ENCODE data around the gene CNMD. TPM values are rescaled to one million over a fixed set of nuclear protein-coding genes. Genes with fewer than 3 reads are reported as not detected.
"Not testable (repeated sequence)": the region's sequence is repeated elsewhere in the genome, so short reads cannot be mapped to it uniquely, and the experiment has no call there.

Gene CNMD
- total and polyA plus RNA-seq, 4 donors = not detected

DNA sequence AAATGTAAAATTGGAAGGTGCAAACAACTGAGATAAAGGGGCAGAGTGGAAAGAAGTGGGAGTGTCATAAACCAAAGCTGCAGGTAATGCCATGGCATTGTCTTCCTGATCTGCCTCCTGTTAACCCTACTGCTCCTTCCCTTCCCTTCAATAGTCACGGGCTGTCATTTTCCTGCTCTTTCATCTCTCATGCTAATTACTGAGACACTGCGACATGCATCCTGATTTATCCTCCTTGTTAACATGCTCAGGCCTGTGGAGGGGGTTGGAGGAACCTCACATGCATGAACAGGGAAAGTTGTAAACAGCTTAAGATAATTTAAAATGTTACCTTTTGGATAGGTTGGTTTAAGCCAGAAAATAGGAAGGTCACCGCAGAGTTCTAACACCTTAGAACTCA, 27.2 kb downstream of the CNMD start:
- 65 to 70% methylated on average over 3 of the region's 3 CpGs for WGBS, 2 donors
- Histone ChIP-seq H3K36me3 (ENCODE audit: control insufficient read depth in 1 of 2, insufficient read depth in 2 of 2, low read length in 1 of 2) (no peaks in the 10 kb centered on the region), H3K9me3 (ENCODE audit: control insufficient read depth, low read length) (no peaks in the 10 kb centered on the region), H3K27me3 (ENCODE audit: control insufficient read depth in 1 of 2, insufficient read depth in 2 of 2, low read length in 1 of 2) (no peaks in the 10 kb centered on the region), H3K27ac (ENCODE audit: low read depth in 1 of 2, low read length in 2 of 2) (no peak overlapping the region), H3K4me1 (ENCODE audit: control insufficient read depth in 1 of 2, insufficient read depth in 2 of 2, low read length in 2 of 2) (no peaks in the 10 kb centered on the region), H3K4me3 (ENCODE audit: low read length in 2 of 2) (no peak overlapping the region)
- no peak for DNase-seq
- intact Hi-C loops (cut with DNase I) = no loop called here
- ATAC-seq (ENCODE audit: low FRiP score) = no peak

DNA sequence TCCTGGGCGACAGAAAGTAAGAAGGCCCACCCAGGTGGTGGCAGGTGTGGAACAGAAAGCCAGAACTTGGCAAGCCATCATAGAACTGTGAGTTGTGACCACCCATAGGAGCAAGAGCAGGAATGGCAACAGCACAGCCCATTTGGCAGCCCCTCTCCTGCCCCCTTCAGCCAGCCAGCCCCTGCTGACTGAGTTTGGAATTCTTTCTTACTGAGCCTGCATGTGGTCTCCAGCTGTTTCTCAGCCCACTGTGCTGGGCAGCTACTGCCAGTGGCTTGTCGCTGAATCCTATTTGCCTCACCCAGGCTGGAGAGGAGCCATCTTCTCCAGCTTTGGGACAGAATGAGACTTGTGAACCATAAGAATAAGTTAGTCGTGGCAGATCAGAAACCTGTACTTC, 28.3 kb downstream of the CNMD start:
- no peaks in the 10 kb centered on the region for H3K36me3 ChIP-seq (ENCODE audit: control insufficient read depth in 1 of 2, insufficient read depth in 2 of 2, low read length in 1 of 2)
- ATAC-seq (ENCODE audit: low FRiP score) = no peak
- WGBS, 2 donors = 52 to 61% methylated on average over 3 of the region's 3 CpGs
- H3K9me3 ChIP-seq (ENCODE audit: control insufficient read depth, low read length) = no peaks in the 10 kb centered on the region
- no peaks in the 10 kb centered on the region for H3K4me1 ChIP-seq (ENCODE audit: control insufficient read depth in 1 of 2, insufficient read depth in 2 of 2, low read length in 2 of 2)
- intact Hi-C loops (cut with DNase I) = no loop called here
- no peak overlapping the region for H3K4me3 ChIP-seq (ENCODE audit: low read length in 2 of 2)
- no peaks in the 10 kb centered on the region for H3K27me3 ChIP-seq (ENCODE audit: control insufficient read depth in 1 of 2, insufficient read depth in 2 of 2, low read length in 1 of 2)
- no peak for DNase-seq
- H3K27ac ChIP-seq (ENCODE audit: low read depth in 1 of 2, low read length in 2 of 2) = no peak overlapping the region

GRCh38 chr13:52708266-52708665, 31.4 kb downstream of the CNMD start:
- H3K27ac ChIP-seq (ENCODE audit: low read depth in 1 of 2, low read length in 2 of 2); H3K27me3 ChIP-seq (ENCODE audit: control insufficient read depth in 1 of 2, insufficient read depth in 2 of 2, low read length in 1 of 2); H3K36me3 ChIP-seq (ENCODE audit: control insufficient read depth in 1 of 2, insufficient read depth in 2 of 2, low read length in 1 of 2); ATAC-seq (ENCODE audit: low FRiP score); H3K4me3 ChIP-seq (ENCODE audit: low read length in 2 of 2); H3K4me1 ChIP-seq (ENCODE audit: control insufficient read depth in 1 of 2, insufficient read depth in 2 of 2, low read length in 2 of 2); DNase-seq; H3K9me3 ChIP-seq (ENCODE audit: control insufficient read depth, low read length); intact Hi-C loops (cut with DNase I): not testable (repeated sequence)
- WGBS, 2 donors = 83 to 87% methylated on average over 12 of the region's 12 CpGs

GRCh38 chr13:52707375-52707774, 32.2 kb downstream of the CNMD start:
- ATAC-seq (ENCODE audit: low FRiP score) (no peak), DNase-seq (no peak)
- no peaks in the 10 kb centered on the region for H3K4me1 ChIP-seq (ENCODE audit: control insufficient read depth in 1 of 2, insufficient read depth in 2 of 2, low read length in 2 of 2)
- no peaks in the 10 kb centered on the region for H3K36me3 ChIP-seq (ENCODE audit: control insufficient read depth in 1 of 2, insufficient read depth in 2 of 2, low read length in 1 of 2)
- H3K27ac ChIP-seq (ENCODE audit: low read depth in 1 of 2, low read length in 2 of 2) = no peak overlapping the region
- WGBS, 2 donors = 71 to 80% methylated on average over 1 of the region's 1 CpG
- intact Hi-C loops (cut with DNase I) = no loop called here
- no peaks in the 10 kb centered on the region for H3K9me3 ChIP-seq (ENCODE audit: control insufficient read depth, low read length)
- H3K27me3 ChIP-seq (ENCODE audit: control insufficient read depth in 1 of 2, insufficient read depth in 2 of 2, low read length in 1 of 2) = no peaks in the 10 kb centered on the region
- H3K4me3 ChIP-seq (ENCODE audit: low read length in 2 of 2) = no peak overlapping the region

GRCh38 chr13:52706081-52706480, 33.5 kb downstream of the CNMD start:
- H3K27ac ChIP-seq (ENCODE audit: low read depth in 1 of 2, low read length in 2 of 2) = no peak overlapping the region

GRCh38 chr13:52703482-52703881, 36.1 kb downstream of the CNMD start:
- no peaks in the 10 kb centered on the region for H3K9me3 ChIP-seq (ENCODE audit: control insufficient read depth, low read length)
- intact Hi-C loops (cut with DNase I) = no loop called here
- no peaks in the 10 kb centered on the region for H3K27me3 ChIP-seq (ENCODE audit: control insufficient read depth in 1 of 2, insufficient read depth in 2 of 2, low read length in 1 of 2)
- peaks cover 0 to 2% of the 10 kb centered on the region in 2 donors for H3K36me3 ChIP-seq (ENCODE audit: control insufficient read depth in 1 of 2, insufficient read depth in 2 of 2, low read length in 1 of 2)
- DNase-seq = no peak
- H3K4me3 ChIP-seq (ENCODE audit: low read length in 2 of 2) = no peak overlapping the region
- no peak for ATAC-seq (ENCODE audit: low FRiP score)
- H3K27ac ChIP-seq (ENCODE audit: low read depth in 1 of 2, low read length in 2 of 2) = no peak overlapping the region
- H3K4me1 ChIP-seq (ENCODE audit: control insufficient read depth in 1 of 2, insufficient read depth in 2 of 2, low read length in 2 of 2) = no peaks in the 10 kb centered on the region
- WGBS, 2 donors = 52 to 56% methylated on average over 6 of the region's 6 CpGs

More at GRCh38 chr13:52706081-52706480, 33.5 kb downstream of the CNMD start:
- Histone ChIP-seq H3K36me3 (ENCODE audit: control insufficient read depth in 1 of 2, insufficient read depth in 2 of 2, low read length in 1 of 2) (peaks cover 0 to 2% of the 10 kb centered on the region in 2 donors), H3K27me3 (ENCODE audit: control insufficient read depth in 1 of 2, insufficient read depth in 2 of 2, low read length in 1 of 2) (no peaks in the 10 kb centered on the region), H3K4me1 (ENCODE audit: control insufficient read depth in 1 of 2, insufficient read depth in 2 of 2, low read length in 2 of 2) (no peaks in the 10 kb centered on the region), H3K9me3 (ENCODE audit: control insufficient read depth, low read length) (no peaks in the 10 kb centered on the region), H3K4me3 (ENCODE audit: low read length in 2 of 2) (no peak overlapping the region)
- DNase-seq (no peak), ATAC-seq (ENCODE audit: low FRiP score) (no peak)
- 72% methylated on average over 3 of the region's 3 CpGs for WGBS, 2 donors
- intact Hi-C loops (cut with DNase I) = no loop called here

- no peak for DNase-seq
- H3K4me1 ChIP-seq (ENCODE audit: control insufficient read depth in 1 of 2, insufficient read depth in 2 of 2, low read length in 2 of 2) = no peaks in the 10 kb centered on the region
- WGBS, 2 donors = 65 to 66% methylated on average over 6 of the region's 6 CpGs
- H3K9me3 ChIP-seq (ENCODE audit: control insufficient read depth, low read length) = no peaks in the 10 kb centered on the region
- intact Hi-C loops (cut with DNase I) = no loop called here
- H3K36me3 ChIP-seq (ENCODE audit: control insufficient read depth in 1 of 2, insufficient read depth in 2 of 2, low read length in 1 of 2) = peaks cover 0 to 2% of the 10 kb centered on the region in 2 donors
- no peaks in the 10 kb centered on the region for H3K27me3 ChIP-seq (ENCODE audit: control insufficient read depth in 1 of 2, insufficient read depth in 2 of 2, low read length in 1 of 2)
- no peak for ATAC-seq (ENCODE audit: low FRiP score)
- no peak overlapping the region for H3K4me3 ChIP-seq (ENCODE audit: low read length in 2 of 2)
- H3K27ac ChIP-seq (ENCODE audit: low read depth in 1 of 2, low read length in 2 of 2) = no peak overlapping the region
These were observed 37.7 kb downstream of the CNMD start for GRCh38 chr13:52701728-52702465.

GRCh38 chr13:52696566-52696965, 43.1 kb downstream of the CNMD start:
- intact Hi-C loops (cut with DNase I) = no loop called here
- Histone ChIP-seq H3K27me3 (ENCODE audit: control insufficient read depth in 1 of 2, insufficient read depth in 2 of 2, low read length in 1 of 2) (no peaks in the 10 kb centered on the region), H3K27ac (ENCODE audit: low read depth in 1 of 2, low read length in 2 of 2) (no peak overlapping the region), H3K9me3 (ENCODE audit: control insufficient read depth, low read length) (no peaks in the 10 kb centered on the region), H3K4me3 (ENCODE audit: low read length in 2 of 2) (no peak overlapping the region), H3K36me3 (ENCODE audit: control insufficient read depth in 1 of 2, insufficient read depth in 2 of 2, low read length in 1 of 2) (no peaks in the 10 kb centered on the region), H3K4me1 (ENCODE audit: control insufficient read depth in 1 of 2, insufficient read depth in 2 of 2, low read length in 2 of 2) (no peaks in the 10 kb centered on the region)
- ATAC-seq (ENCODE audit: low FRiP score) (no peak), DNase-seq (no peak)
- 93% methylated on average over 5 of the region's 5 CpGs for WGBS, 2 donors

- Histone ChIP-seq H3K36me3 (ENCODE audit: control insufficient read depth in 1 of 2, insufficient read depth in 2 of 2, low read length in 1 of 2) (no peaks in the 10 kb centered on the region), H3K4me3 (ENCODE audit: low read length in 2 of 2) (no peak overlapping the region), H3K9me3 (ENCODE audit: control insufficient read depth, low read length) (no peaks in the 10 kb centered on the region), H3K27ac (ENCODE audit: low read depth in 1 of 2, low read length in 2 of 2) (no peak overlapping the region), H3K4me1 (ENCODE audit: control insufficient read depth in 1 of 2, insufficient read depth in 2 of 2, low read length in 2 of 2) (no peaks in the 10 kb centered on the region), H3K27me3 (ENCODE audit: control insufficient read depth in 1 of 2, insufficient read depth in 2 of 2, low read length in 1 of 2) (no peaks in the 10 kb centered on the region)
- DNase-seq = no peak
- intact Hi-C loops (cut with DNase I) = no loop called here
- WGBS, 2 donors = 93 to 94% methylated on average over 3 of the region's 3 CpGs
- ATAC-seq (ENCODE audit: low FRiP score) = no peak
These were observed 43.8 kb downstream of the CNMD start for GRCh38 chr13:52695856-52696255.
